Measurements from ENCODE around the gene DHX29. TPM values are rescaled to one million over a fixed set of nuclear protein-coding genes. Genes with fewer than 3 reads are reported as not detected.
A peak's percentile ranks its signal among the peaks of the same experiment; 100 is the strongest.

Gene DHX29
- total RNA-seq, 4 donors from 2014 or later: 22.9 to 28.5 (median 27.5) TPM

DNA sequence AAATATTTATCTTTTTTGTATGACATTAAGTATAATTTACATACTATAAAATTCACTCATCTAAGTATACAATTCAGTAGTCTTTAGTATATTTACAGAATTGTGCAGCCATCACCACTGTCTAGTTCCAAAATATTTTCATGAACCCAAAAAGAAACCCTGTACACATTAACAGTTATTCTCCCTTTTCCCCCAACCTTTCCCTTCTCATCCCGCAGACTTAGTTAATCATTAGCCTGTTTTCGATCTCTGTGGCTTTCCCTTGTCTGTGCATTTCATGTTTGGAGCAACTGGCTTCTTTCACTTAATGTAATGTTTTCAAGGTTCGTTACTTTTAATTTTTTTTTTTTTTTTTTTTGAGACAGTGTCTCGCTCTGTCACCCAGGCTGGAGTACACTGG lies 37.8 kb upstream of the DHX29 start:
- TF ChIP-seq POLR2A (IDR thresholded peaks at IDR 0.05) (no peak), EP300 (IDR thresholded peaks at IDR 0.05) (no peak)
- TF ChIP-seq, protein P1, sequence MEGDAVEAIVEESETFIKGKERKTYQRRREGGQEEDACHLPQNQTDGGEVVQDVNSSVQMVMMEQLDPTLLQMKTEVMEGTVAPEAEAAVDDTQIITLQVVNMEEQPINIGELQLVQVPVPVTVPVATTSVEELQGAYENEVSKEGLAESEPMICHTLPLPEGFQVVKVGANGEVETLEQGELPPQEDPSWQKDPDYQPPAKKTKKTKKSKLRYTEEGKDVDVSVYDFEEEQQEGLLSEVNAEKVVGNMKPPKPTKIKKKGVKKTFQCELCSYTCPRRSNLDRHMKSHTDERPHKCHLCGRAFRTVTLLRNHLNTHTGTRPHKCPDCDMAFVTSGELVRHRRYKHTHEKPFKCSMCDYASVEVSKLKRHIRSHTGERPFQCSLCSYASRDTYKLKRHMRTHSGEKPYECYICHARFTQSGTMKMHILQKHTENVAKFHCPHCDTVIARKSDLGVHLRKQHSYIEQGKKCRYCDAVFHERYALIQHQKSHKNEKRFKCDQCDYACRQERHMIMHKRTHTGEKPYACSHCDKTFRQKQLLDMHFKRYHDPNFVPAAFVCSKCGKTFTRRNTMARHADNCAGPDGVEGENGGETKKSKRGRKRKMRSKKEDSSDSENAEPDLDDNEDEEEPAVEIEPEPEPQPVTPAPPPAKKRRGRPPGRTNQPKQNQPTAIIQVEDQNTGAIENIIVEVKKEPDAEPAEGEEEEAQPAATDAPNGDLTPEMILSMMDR (IDR thresholded peaks at IDR 0.05): no peak
- 93 to 97% methylated on average over 4 of the region's 4 CpGs for WGBS, 2 donors
- no peaks in the 10 kb centered on the region for H3K27me3 ChIP-seq
- no peak for DNase-seq (ENCODE audit: low spot score in 2 of 2)
- H3K36me3 ChIP-seq: peaks cover 3 to 64% (median 4%) of the 10 kb centered on the region in 3 donors
- H3K4me1 ChIP-seq: peaks cover 0 to 4% (median 0%) of the 10 kb centered on the region in 4 donors
- no peaks in the 10 kb centered on the region for H3K9me3 ChIP-seq
- H3K4me3 ChIP-seq: no peak overlapping the region
- H3K27ac ChIP-seq: no peak overlapping the region

DNA sequence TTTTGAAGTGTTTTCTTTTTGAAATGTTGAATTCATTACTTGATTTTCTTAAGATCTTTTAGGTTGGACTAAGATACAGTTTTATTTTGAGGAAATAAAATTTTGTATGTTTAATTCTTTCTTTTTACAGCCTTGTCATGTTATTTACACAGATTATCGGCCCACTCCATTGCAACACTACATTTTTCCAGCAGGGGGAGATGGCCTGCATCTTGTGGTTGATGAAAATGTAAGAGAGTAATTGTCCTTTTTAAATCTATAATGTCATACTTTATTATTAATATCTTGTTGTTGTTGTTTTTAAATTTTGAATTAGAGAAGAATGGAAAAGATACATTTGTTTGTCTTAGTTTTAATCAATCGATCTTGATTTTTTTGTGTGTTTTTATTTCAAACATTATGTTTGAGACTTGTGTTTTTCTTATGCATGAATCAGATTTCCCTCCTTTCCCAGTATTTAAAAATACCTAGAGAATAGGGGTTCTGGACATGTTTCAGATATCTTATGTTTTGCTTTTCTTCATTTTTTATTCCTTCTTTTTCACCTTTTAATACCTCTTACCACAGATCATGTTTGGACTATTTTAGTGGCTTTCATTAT lies 37.0 kb upstream of the DHX29 start:
- Histone ChIP-seq H3K4me3 (no peak overlapping the region), H3K4me1 (peaks cover 0 to 4% (median 0%) of the 10 kb centered on the region in 4 donors), H3K27ac (peak overlapping the region in 2 of 4 donors; percentile 8 to 60), H3K9me3 (no peaks in the 10 kb centered on the region), H3K36me3 (peaks cover 0 to 56% (median 4%) of the 10 kb centered on the region in 3 donors), H3K27me3 (no peaks in the 10 kb centered on the region)
- TF ChIP-seq POLR2A (IDR thresholded peaks at IDR 0.05): no peak
- TF ChIP-seq, protein P1 (IDR thresholded peaks at IDR 0.05): peak; percentile 72 to 85 (median 80)
- DNase-seq (ENCODE audit: low spot score in 2 of 2): peak; percentile 74 to 95
- WGBS, 2 donors: 35 to 42% methylated on average over 2 of the region's 2 CpGs

DNA sequence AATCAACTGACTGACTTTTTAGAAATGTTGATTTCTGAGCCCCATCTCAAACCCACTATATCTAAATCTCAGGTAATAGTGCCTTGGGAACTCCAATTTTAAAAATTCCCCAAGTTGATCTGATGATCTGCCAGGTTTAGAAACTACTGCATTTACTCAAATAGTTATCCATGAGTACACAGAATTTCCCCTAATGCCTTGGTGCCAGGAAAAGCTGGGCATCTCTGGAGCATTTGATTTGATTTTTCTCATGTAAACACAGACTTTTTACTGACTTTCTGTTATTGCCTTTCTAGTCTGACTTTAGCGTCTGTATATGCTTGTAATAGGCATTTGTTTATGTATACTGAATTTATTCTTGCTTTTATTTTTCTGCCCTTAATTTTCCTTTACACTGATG lies 36.1 kb upstream of the DHX29 start:
- Histone ChIP-seq H3K27ac (peak overlapping the region in 1 of 4 donors; percentile 60), H3K9me3 (no peaks in the 10 kb centered on the region), H3K4me1 (peaks cover 0 to 4% (median 0%) of the 10 kb centered on the region in 4 donors), H3K27me3 (no peaks in the 10 kb centered on the region), H3K4me3 (no peak overlapping the region), H3K36me3 (peaks cover 0 to 47% (median 4%) of the 10 kb centered on the region in 3 donors)
- DNase-seq (ENCODE audit: low spot score in 2 of 2): no peak
- 70 to 74% methylated on average over 1 of the region's 1 CpG for WGBS, 2 donors
- TF ChIP-seq EP300 (IDR thresholded peaks at IDR 0.05) (no peak), POLR2A (IDR thresholded peaks at IDR 0.05) (no peak)
- TF ChIP-seq, protein P1 (IDR thresholded peaks at IDR 0.05): no peak

GRCh38 chr5:55343107-55343506 lies 35.6 kb upstream of the DHX29 start:
- TF ChIP-seq POLR2A (IDR thresholded peaks at IDR 0.05) (no peak), EP300 (IDR thresholded peaks at IDR 0.05) (no peak)
- TF ChIP-seq, protein P1 (IDR thresholded peaks at IDR 0.05): no peak
- Histone ChIP-seq H3K9me3 (no peaks in the 10 kb centered on the region), H3K36me3 (peaks cover 0 to 43% (median 4%) of the 10 kb centered on the region in 3 donors), H3K4me1 (peaks cover 0 to 6% (median 0%) of the 10 kb centered on the region in 4 donors), H3K27me3 (no peaks in the 10 kb centered on the region), H3K27ac (peak overlapping the region in 1 of 4 donors; percentile 12), H3K4me3 (no peak overlapping the region)
- DNase-seq (ENCODE audit: low spot score in 2 of 2): no peak
- WGBS, 2 donors: 84 to 90% methylated on average over 4 of the region's 4 CpGs

- Histone ChIP-seq H3K36me3 (peaks cover 0 to 26% (median 0%) of the 10 kb centered on the region in 3 donors), H3K4me1 (peaks cover 0 to 4% (median 0%) of the 10 kb centered on the region in 4 donors), H3K4me3 (no peak overlapping the region), H3K27ac (no peak overlapping the region), H3K9me3 (no peaks in the 10 kb centered on the region), H3K27me3 (no peaks in the 10 kb centered on the region)
- 86 to 92% methylated on average over 5 of the region's 5 CpGs for WGBS, 2 donors
- DNase-seq (ENCODE audit: low spot score in 2 of 2): no peak
- no peak for TF ChIP-seq EP300 (IDR thresholded peaks at IDR 0.05)
Observed at GRCh38 chr5:55338810-55339243, 31.3 kb upstream of the DHX29 start.
